GM12875 (cell line): ENCODE results near the gene PIM2.

Source experiments
- H3K4me3 ChIP-seq: one replicate; pipeline ENCODE4 v1.5.1; 2011; ENCODE audit warnings: low read depth, low read length, control low read depth
- TF ChIP-seq, protein P1 (sequence below): IDR thresholded peaks from 2 replicates; pipeline ENCODE4 v1.5.1; 2011; ENCODE audit warnings: low read depth, mild to moderate bottlenecking, control low read depth, inconsistent platforms, low read length, moderate library complexity, borderline replicate concordance; ENCODE audit not compliant: insufficient read depth

PIM2 gene

DNA sequence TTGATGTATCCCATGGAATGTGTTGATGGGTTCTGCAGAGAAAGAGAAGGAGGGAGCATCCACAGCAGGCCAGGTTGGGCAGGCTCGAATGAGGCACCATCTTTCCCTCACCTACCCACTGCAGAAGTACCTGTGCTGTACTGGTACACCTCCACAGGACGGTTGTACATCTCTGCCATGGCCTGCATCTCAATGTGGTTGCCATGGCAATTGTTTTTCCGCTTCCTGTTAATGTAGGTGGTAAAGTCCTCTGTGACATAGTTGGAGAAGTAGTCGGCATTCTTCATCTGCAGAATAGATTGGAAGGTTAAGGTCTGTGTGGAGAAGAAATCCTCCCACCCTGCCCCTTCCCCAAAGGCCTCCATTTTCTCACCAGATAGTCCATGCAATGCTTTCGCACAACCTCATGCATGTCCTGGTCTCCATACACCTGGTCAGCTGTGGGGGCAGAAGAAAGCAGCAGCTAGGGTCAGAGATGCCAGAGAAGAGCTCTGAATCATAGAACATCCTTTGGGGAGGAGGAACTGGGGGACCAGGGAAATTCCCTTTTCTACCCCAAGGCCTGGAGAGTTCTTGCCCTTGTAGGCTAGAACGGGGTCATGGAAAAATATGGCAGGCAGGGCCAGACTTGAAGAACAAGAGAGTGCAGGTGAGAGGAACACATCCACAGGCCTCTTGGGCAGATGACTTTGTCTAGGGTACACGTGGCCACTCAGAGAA, 15.9 kb upstream of the PIM2 start:
- H3K4me3 ChIP-seq = no peak overlapping the region
- TF ChIP-seq, protein P1, sequence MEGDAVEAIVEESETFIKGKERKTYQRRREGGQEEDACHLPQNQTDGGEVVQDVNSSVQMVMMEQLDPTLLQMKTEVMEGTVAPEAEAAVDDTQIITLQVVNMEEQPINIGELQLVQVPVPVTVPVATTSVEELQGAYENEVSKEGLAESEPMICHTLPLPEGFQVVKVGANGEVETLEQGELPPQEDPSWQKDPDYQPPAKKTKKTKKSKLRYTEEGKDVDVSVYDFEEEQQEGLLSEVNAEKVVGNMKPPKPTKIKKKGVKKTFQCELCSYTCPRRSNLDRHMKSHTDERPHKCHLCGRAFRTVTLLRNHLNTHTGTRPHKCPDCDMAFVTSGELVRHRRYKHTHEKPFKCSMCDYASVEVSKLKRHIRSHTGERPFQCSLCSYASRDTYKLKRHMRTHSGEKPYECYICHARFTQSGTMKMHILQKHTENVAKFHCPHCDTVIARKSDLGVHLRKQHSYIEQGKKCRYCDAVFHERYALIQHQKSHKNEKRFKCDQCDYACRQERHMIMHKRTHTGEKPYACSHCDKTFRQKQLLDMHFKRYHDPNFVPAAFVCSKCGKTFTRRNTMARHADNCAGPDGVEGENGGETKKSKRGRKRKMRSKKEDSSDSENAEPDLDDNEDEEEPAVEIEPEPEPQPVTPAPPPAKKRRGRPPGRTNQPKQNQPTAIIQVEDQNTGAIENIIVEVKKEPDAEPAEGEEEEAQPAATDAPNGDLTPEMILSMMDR = no peak

DNA sequence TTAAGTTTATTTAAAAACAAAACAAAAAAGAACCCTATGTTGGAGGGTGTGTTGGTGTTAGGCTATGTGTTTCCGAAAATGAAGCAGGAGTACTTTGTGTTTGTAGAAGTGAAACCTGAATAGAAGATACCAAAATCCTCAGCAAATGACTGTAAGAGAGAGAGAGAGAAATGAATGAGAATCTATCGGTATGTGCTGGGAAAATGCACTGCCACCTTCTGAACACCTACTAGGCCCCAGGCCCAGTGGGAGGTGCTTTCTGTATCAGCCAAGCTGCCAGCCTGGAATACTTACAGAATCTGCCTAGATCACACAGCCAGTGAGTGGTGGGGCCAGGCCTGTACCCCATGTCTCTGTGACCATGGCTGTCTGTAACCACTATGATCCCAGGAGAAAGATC, 14.9 kb upstream of the PIM2 start:
- no peak overlapping the region for H3K4me3 ChIP-seq
- TF ChIP-seq, protein P1 = no peak

DNA sequence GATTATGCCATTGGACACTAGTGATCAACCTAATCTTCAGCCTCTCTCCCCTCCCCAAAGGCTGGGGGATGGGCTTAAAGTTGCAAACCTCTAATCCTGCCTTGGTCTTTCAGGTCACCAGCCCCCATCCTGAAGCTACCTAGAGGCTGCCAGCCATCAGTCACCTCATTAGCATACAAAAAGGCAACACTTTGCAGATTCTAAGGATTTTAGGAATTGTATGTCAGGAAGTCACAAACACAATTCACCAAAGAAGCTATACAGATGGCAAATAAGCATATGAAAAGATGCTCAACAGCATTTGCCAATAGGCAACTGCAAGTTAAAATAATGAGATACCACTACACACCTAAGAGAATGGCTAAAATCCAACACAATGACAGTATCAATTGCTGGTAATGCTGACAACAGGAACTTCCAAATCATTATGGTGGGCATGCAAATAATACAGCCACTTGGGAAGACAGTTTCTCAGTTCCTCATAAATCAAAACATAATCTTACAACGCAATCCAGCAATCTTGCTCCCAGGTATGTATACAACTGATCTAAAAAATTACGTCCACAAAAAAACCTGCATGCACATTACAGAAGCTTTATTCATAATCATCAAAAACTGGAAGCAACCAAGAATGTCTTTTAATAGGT, 9.0 kb upstream of the PIM2 start:
- TF ChIP-seq, protein P1 = no peak
- H3K4me3 ChIP-seq = no peak overlapping the region

DNA sequence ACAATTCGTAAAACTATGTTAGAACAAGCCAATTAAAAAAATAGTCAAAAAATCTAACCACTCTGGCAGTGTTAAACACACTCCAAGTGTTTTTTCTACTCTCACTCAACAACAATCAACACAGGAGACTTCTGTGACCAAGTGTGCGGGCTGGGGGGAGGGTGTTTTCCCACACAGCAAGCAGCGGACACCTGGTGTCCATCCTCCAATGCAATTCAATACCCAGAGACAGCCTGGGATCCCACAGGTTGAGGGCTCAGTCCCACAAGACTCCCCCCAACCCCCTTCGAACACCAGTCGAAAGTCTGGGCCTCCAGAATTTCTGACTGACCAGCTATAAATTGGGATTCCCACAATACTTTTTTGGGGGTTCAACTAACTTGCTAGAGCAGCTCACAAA, 8.3 kb upstream of the PIM2 start:
- TF ChIP-seq, protein P1 = no peak
- H3K4me3 ChIP-seq = no peak overlapping the region

DNA sequence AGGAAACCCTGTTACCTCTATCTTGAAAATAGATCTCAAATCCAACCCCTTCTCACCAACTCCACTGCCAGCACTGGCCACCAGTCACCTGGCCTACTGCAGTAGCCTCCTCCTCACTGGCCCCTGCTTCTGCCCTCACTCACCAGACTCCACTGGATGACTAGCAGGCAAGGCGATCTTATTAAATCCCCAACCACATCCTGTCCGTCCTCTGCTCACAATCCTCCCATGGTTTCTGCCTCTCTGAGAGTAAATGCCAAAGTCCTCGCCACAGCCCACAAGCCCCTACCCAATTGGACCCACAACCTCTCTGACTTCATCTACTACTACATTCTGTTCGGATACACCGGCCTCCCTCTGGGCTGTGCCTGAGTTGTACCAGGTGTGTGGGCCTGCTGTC, 5.4 kb upstream of the PIM2 start:
- TF ChIP-seq, protein P1 = no peak
- H3K4me3 ChIP-seq = no peak overlapping the region

DNA sequence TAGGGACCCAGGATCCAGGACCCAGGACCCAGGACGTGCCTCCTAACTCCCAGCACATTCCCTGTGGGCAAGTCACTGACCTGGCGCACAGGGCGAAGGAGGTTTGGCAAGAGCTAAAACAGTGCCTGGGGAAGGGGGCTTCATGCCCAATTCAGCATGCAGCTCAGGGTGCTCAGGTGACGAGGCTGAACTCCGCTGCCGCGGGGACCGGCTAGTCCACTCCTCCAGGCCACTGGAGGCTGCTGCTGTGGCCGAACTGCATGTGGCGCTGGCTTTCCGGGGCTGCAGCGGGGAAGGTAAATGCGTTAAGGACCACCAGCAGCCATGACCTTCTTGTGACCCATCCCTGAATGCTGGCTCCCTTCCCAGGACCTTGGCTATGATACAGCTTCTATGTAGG, 4.9 kb upstream of the PIM2 start:
- no peak overlapping the region for H3K4me3 ChIP-seq
- TF ChIP-seq, protein P1 = no peak

DNA sequence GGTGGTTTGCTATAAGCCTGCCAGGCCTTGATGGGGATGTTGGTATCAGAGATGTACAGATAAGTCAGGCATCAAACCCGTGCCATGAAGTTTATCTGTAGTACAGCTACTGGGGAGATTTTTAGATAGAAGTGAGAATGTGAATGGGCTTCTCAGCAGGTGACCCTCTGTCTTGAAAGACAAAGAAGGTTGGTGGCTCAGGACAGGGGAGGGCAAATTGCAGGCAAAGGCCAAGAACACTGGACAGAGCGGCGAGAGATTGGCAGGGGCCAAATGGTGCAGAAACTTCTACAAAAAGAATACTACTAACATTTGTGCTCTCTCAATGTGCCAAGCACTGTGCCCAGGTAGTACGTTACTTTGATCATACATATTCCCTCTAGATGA, 1.9 kb upstream of the PIM2 start:
- TF ChIP-seq, protein P1 = no peak
- no peak overlapping the region for H3K4me3 ChIP-seq
